ENCODE results near the gene DNM2. TPM values are rescaled to one million over a fixed set of nuclear protein-coding genes. Genes with fewer than 3 reads are reported as not detected.

DNM2 gene
- total RNA-seq, 6 donors from 2014 or later: 238 to 744 (median 318) TPM

- no peaks in the 10 kb centered on the region for H3K27me3 ChIP-seq
- H3K9me3 ChIP-seq: no peaks in the 10 kb centered on the region
- H3K36me3 ChIP-seq: peaks cover 62 to 100% (median 95%) of the 10 kb centered on the region in 4 donors
These were observed 72.0 kb downstream of the DNM2 start for GRCh38 chr19:10789866-10790265.

GRCh38 chr19:10796653-10797052, 78.8 kb downstream of the DNM2 start:
- Histone ChIP-seq H3K27ac (peak overlapping the region in 1 of 4 donors; percentile 11), H3K4me1 (no peaks in the 10 kb centered on the region), H3K4me3 (no peak overlapping the region), H3K36me3 (peaks cover 57 to 100% (median 93%) of the 10 kb centered on the region in 4 donors), H3K27me3 (no peaks in the 10 kb centered on the region), H3K9me3 (no peaks in the 10 kb centered on the region)
- TF ChIP-seq CTCF (IDR thresholded peaks at IDR 0.05) (no peak), EP300 (IDR thresholded peaks at IDR 0.05) (no peak), POLR2AphosphoS5 (IDR thresholded peaks at IDR 0.05) (no peak), POLR2A (IDR thresholded peaks at IDR 0.05) (no peak)
- DNase-seq (peak in 1 of 2 donors; percentile 77), ATAC-seq (ENCODE audit: low FRiP score in 2 of 2) (no peak)
- 94 to 96% methylated on average over 6 to 19 of the region's 19 CpGs for WGBS, 2 donors

More at GRCh38 chr19:10789866-10790265, 72.0 kb downstream of the DNM2 start:
- no peak for TF ChIP-seq CTCF (IDR thresholded peaks at IDR 0.05)
- TF ChIP-seq POLR2AphosphoS5 (IDR thresholded peaks at IDR 0.05): no peak
- no peak for TF ChIP-seq EP300 (IDR thresholded peaks at IDR 0.05)
- TF ChIP-seq POLR2A (IDR thresholded peaks at IDR 0.05): no peak
- Histone ChIP-seq H3K4me1 (no peaks in the 10 kb centered on the region), H3K27ac (no peak overlapping the region), H3K4me3 (no peak overlapping the region)
- DNase-seq (no peak), ATAC-seq (ENCODE audit: low FRiP score in 2 of 2) (no peak)
- 89 to 94% methylated on average over 10 of the region's 10 CpGs for WGBS, 2 donors

GRCh38 chr19:10797078-10797477, 79.2 kb downstream of the DNM2 start:
- ATAC-seq (ENCODE audit: low FRiP score in 2 of 2) (no peak), DNase-seq (no peak)
- H3K27ac ChIP-seq: peak overlapping the region in 2 of 4 donors; percentile 11 to 18
- H3K27me3 ChIP-seq: no peaks in the 10 kb centered on the region
- peaks cover 57 to 100% (median 92%) of the 10 kb centered on the region in 4 donors for H3K36me3 ChIP-seq
- H3K9me3 ChIP-seq: no peaks in the 10 kb centered on the region
- H3K4me3 ChIP-seq: no peak overlapping the region
- 85 to 91% methylated on average over 14 of the region's 14 CpGs for WGBS, 2 donors
- TF ChIP-seq CTCF (IDR thresholded peaks at IDR 0.05): no peak
- TF ChIP-seq POLR2AphosphoS5 (IDR thresholded peaks at IDR 0.05): no peak
- TF ChIP-seq EP300 (IDR thresholded peaks at IDR 0.05): no peak
- TF ChIP-seq POLR2A (IDR thresholded peaks at IDR 0.05): no peak
- H3K4me1 ChIP-seq: no peaks in the 10 kb centered on the region

- DNase-seq: no peak
- no peaks in the 10 kb centered on the region for H3K4me1 ChIP-seq
- no peak overlapping the region for H3K4me3 ChIP-seq
- H3K9me3 ChIP-seq: no peaks in the 10 kb centered on the region
- H3K27me3 ChIP-seq: no peaks in the 10 kb centered on the region
- peak overlapping the region in 2 of 4 donors; percentile 18 to 30 for H3K27ac ChIP-seq
- no peak for ATAC-seq (ENCODE audit: low FRiP score in 2 of 2)
- 68 to 79% methylated on average over 11 to 19 of the region's 19 CpGs for WGBS, 2 donors
- no peak for TF ChIP-seq CTCF (IDR thresholded peaks at IDR 0.05)
- no peak for TF ChIP-seq POLR2AphosphoS5 (IDR thresholded peaks at IDR 0.05)
- no peak for TF ChIP-seq EP300 (IDR thresholded peaks at IDR 0.05)
- no peak for TF ChIP-seq POLR2A (IDR thresholded peaks at IDR 0.05)
- peaks cover 63 to 100% (median 93%) of the 10 kb centered on the region in 4 donors for H3K36me3 ChIP-seq
These were observed 79.8 kb downstream of the DNM2 start for GRCh38 chr19:10797541-10798256.
